ENCODE results near the gene PSMB11. TPM values are rescaled to one million over a fixed set of nuclear protein-coding genes. Genes with fewer than 3 reads are reported as not detected.
A peak's percentile ranks its signal among the peaks of the same experiment; 100 is the strongest.

PSMB11 gene
- total RNA-seq, 1 donor from 2014 or later, result not detected

DNA sequence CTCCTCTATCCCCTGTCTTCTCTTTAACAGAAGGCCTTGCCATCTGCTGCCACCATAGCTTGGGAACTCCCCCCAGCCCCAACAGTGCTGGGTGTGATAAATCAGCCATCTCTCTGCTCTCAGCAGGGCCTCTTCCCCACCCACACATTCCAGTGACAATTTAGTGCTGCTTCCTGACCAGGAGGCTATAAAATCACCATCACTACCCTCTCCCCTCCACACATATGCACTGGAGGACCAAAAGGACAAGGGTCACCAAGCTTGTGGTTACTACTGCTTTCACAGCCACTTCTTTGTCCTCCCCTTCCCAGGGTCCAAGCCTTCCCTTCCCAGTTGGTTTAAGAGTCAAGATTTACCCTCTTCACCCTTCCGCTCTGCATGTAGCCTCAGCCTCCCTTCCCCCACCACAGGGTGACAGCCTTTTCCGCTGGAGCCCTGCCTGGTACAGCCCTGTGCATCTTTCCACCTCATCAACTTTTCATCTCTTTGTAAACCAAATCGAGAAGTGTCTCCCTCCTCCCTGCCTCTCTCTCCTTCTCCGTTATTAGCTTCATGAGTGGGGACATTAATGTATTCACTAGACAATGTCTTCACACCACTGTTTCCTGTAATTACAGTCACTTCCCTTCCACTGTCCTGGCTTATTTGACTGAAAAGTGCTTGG lies 16.7 kb upstream of the PSMB11 start:
- Histone ChIP-seq H3K36me3 (ENCODE audit: control insufficient read depth in 3 of 3, insufficient read depth in 3 of 3, low read length in 3 of 3) (peaks cover 19 to 26% (median 23%) of the 10 kb centered on the region in 3 donors), H3K27ac (ENCODE audit: low read depth, low read length) (no peak overlapping the region), H3K4me3 (ENCODE audit: low read length in 3 of 3) (no peak overlapping the region), H3K9me3 (ENCODE audit: control insufficient read depth in 3 of 3, low read length in 3 of 3) (no peaks in the 10 kb centered on the region), H3K4me1 (ENCODE audit: control insufficient read depth in 3 of 3, insufficient read depth in 3 of 3, low read length in 3 of 3) (peaks cover 0 to 6% (median 4%) of the 10 kb centered on the region in 3 donors), H3K9ac (ENCODE audit: low read depth in 1 of 3, low read length in 3 of 3) (no peak overlapping the region), H3K27me3 (ENCODE audit: control insufficient read depth in 3 of 3, insufficient read depth in 3 of 3, low read length in 3 of 3) (no peaks in the 10 kb centered on the region)

DNA sequence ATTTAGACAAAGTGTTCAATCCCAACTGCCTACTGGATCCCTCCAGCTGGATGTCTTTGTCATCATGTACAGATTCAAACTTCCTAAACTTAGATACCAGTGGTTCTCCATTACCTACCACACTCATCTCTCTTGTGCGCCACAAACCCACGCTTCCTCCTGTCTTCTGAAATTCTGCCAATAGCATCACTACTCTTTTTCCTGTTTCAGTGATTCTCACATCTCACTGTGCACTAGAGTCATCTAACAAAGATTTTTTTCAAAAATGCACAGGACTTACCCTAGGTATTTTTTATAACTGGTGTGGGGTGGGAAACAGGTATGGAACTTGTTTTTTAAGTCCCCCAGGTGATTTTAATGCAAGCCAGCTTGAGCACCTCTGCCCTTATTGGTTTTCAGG lies 13.2 kb upstream of the PSMB11 start:
- Histone ChIP-seq H3K4me1 (ENCODE audit: control insufficient read depth in 3 of 3, insufficient read depth in 3 of 3, low read length in 3 of 3) (peaks cover 7 to 14% (median 13%) of the 10 kb centered on the region in 3 donors), H3K27me3 (ENCODE audit: control insufficient read depth in 3 of 3, insufficient read depth in 3 of 3, low read length in 3 of 3) (no peaks in the 10 kb centered on the region), H3K9me3 (ENCODE audit: control insufficient read depth in 3 of 3, low read length in 3 of 3) (no peaks in the 10 kb centered on the region), H3K36me3 (ENCODE audit: control insufficient read depth in 3 of 3, insufficient read depth in 3 of 3, low read length in 3 of 3) (peaks cover 39 to 41% (median 39%) of the 10 kb centered on the region in 3 donors), H3K27ac (ENCODE audit: low read depth, low read length) (no peak overlapping the region), H3K9ac (ENCODE audit: low read depth in 1 of 3, low read length in 3 of 3) (no peak overlapping the region), H3K4me3 (ENCODE audit: low read length in 3 of 3) (no peak overlapping the region)

DNA sequence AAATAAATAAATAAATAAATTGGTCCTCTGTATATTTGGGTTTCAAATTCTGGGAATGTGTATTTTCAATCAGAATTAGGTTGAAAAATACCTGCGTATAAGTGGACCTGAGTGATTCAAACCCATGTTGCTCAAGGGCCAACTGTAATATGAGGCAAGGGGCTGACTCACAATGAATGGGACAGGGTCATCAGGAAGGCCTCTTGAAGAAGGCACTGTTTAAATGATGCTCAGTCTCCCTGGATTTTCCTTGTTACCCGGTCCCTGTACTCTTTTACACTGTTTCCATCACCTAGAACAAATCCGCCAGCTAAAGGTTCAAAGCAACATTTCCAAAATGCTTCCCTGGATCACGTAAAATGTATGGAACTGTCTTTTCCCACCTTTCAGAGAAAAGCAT lies 11.1 kb upstream of the PSMB11 start:
- Histone ChIP-seq H3K4me3 (ENCODE audit: low read length in 3 of 3) (no peak overlapping the region), H3K27me3 (ENCODE audit: control insufficient read depth in 3 of 3, insufficient read depth in 3 of 3, low read length in 3 of 3) (no peaks in the 10 kb centered on the region), H3K9ac (ENCODE audit: low read depth in 1 of 3, low read length in 3 of 3) (no peak overlapping the region), H3K9me3 (ENCODE audit: control insufficient read depth in 3 of 3, low read length in 3 of 3) (no peaks in the 10 kb centered on the region), H3K27ac (ENCODE audit: low read depth, low read length) (no peak overlapping the region), H3K4me1 (ENCODE audit: control insufficient read depth in 3 of 3, insufficient read depth in 3 of 3, low read length in 3 of 3) (peaks cover 10 to 27% (median 21%) of the 10 kb centered on the region in 3 donors), H3K36me3 (ENCODE audit: control insufficient read depth in 3 of 3, insufficient read depth in 3 of 3, low read length in 3 of 3) (peaks cover 28 to 29% (median 28%) of the 10 kb centered on the region in 3 donors)

DNA sequence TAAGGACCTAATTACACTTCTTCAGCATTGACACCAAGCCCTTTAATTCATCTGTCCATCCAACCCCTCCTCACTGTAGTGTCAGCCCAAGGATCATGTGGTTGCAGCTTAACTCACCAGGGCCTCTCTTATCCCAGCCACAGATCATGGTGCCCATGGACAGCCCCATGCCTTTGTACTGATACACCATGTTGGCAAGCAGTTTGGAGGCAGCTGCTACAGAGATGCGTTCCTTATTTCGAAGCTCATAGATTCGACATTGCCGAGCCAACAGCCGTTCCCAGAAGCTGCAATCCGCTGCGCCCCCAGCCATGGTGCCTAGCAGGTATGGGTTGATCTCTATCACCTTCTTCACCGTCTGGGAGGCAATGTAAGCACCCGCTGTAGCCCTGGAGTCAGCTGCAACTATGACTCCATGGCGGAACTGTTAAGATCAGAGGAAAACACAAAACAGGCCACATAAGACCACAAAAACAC lies 8.7 kb upstream of the PSMB11 start:
- H3K27ac ChIP-seq (ENCODE audit: low read depth, low read length), result no peak overlapping the region
- peak overlapping the region; percentile 54 to 97 (median 89) for H3K4me3 ChIP-seq (ENCODE audit: low read length in 3 of 3)

DNA sequence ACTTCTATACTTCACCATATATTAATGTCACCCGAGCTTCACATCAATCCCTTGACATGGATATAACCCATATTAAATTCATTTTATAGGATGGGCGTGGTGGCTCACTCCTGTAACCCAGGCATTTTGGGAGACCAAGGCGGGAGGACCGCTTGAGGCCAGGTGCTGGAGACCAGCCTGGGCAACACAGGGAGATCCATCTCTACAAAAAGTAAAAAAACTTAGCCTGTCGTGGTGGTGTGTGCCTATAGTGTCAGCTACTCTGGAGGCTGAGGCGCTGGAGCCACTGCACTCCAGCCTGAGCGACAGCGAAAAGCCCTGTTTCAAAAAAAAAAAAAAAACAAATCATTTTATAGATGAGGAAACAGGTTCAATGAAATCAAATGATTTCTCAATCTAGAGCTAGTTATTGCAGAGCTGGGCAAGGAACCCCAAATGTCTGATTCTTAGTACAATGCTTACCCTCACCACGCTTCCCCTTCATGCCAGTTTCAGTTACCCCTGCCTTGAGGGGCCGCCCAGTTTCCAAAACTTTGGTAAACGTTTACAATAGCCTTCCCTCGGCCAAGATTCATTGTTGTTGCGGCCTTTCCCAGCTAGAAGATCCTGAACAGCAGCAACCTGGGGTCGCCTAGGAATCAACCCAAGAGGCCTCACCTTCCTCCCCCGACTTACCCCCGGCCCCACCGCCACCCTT lies 8.1 kb upstream of the PSMB11 start:
- Histone ChIP-seq H3K27me3 (ENCODE audit: control insufficient read depth in 3 of 3, insufficient read depth in 3 of 3, low read length in 3 of 3) (no peaks in the 10 kb centered on the region), H3K36me3 (ENCODE audit: control insufficient read depth in 3 of 3, insufficient read depth in 3 of 3, low read length in 3 of 3) (peaks cover 17 to 23% (median 18%) of the 10 kb centered on the region in 3 donors), H3K4me1 (ENCODE audit: control insufficient read depth in 3 of 3, insufficient read depth in 3 of 3, low read length in 3 of 3) (peaks cover 10 to 24% (median 21%) of the 10 kb centered on the region in 3 donors), H3K4me3 (ENCODE audit: low read length in 3 of 3) (peak overlapping the region; percentile 89 to 97 (median 97)), H3K9ac (ENCODE audit: low read depth in 1 of 3, low read length in 3 of 3) (peak overlapping the region; percentile 98 to 99 (median 99)), H3K27ac (ENCODE audit: low read depth, low read length) (peak overlapping the region; percentile 98), H3K9me3 (ENCODE audit: control insufficient read depth in 3 of 3, low read length in 3 of 3) (no peaks in the 10 kb centered on the region)

More for the DNA sequence above, 8.7 kb upstream of the PSMB11 start:
- Histone ChIP-seq H3K27me3 (ENCODE audit: control insufficient read depth in 3 of 3, insufficient read depth in 3 of 3, low read length in 3 of 3) (no peaks in the 10 kb centered on the region), H3K9me3 (ENCODE audit: control insufficient read depth in 3 of 3, low read length in 3 of 3) (no peaks in the 10 kb centered on the region), H3K36me3 (ENCODE audit: control insufficient read depth in 3 of 3, insufficient read depth in 3 of 3, low read length in 3 of 3) (peaks cover 21 to 26% (median 24%) of the 10 kb centered on the region in 3 donors), H3K4me1 (ENCODE audit: control insufficient read depth in 3 of 3, insufficient read depth in 3 of 3, low read length in 3 of 3) (peaks cover 10 to 24% (median 21%) of the 10 kb centered on the region in 3 donors), H3K9ac (ENCODE audit: low read depth in 1 of 3, low read length in 3 of 3) (peak overlapping the region in 2 of 3 donors; percentile 98 to 99)

DNA sequence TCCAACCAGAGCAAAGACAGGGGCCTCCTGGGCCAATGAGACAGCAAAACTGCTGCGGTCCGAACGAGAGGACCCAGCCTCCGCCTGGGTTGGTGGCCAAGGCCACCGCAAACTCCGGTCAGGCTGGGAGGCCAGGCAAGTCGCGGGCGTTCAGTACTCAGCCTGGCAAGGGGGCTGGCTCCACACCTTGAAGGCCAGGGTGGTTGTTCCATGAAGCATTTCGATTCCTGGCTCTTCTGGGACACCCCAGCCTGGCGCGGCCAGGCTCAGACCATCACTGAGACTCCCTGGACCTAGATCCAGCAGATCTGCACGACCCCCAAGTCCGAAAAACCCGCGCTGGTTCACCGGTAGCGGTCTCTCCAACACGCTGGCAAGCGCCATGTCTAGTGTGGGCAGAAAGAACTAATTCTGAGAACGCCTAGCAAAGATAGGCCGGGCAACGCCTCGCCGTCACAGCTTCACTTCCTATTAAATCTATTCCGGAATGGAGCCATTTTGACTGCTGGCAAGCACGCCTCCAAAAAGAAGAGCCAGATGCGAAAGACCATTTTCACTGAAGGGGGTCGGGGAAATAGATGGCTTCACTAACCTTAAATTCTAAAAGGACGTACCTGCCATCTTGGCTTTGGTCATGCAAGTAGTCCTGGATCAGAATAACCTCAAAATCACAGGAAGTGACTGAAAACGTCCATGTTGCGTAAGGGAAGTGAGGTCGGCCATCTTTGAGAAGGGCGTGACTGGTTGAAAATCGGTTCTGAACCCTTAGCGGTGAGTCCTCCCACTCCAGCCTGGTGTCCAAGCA lies 7.3 kb upstream of the PSMB11 start, which contains the start of gene PSMB5:
Gene PSMB5 (minus strand): TSS at position 403 of the 805 bp plus-strand sequence. CDS start 19 bp downstream, at position 384.
- H3K4me3 ChIP-seq (ENCODE audit: low read length in 3 of 3), result peak within 1 kb of the TSS; percentile 89 to 97 (median 97)
- H3K27ac ChIP-seq (ENCODE audit: low read depth, low read length), result peak within 1 kb of the TSS; percentile 98
- H3K9ac ChIP-seq (ENCODE audit: low read depth in 1 of 3, low read length in 3 of 3), result peak within 1 kb of the TSS; percentile 98 to 99 (median 99)
- H3K4me1 ChIP-seq (ENCODE audit: control insufficient read depth in 3 of 3, insufficient read depth in 3 of 3, low read length in 3 of 3), result peaks cover 10 to 21% (median 17%) of the 10 kb centered on the region in 3 donors
- H3K27me3 ChIP-seq (ENCODE audit: control insufficient read depth in 3 of 3, insufficient read depth in 3 of 3, low read length in 3 of 3), result no peaks in the 10 kb centered on the region
- H3K9me3 ChIP-seq (ENCODE audit: control insufficient read depth in 3 of 3, low read length in 3 of 3), result no peaks in the 10 kb centered on the region
- peaks cover 15 to 20% (median 17%) of the 10 kb centered on the region in 3 donors for H3K36me3 ChIP-seq (ENCODE audit: control insufficient read depth in 3 of 3, insufficient read depth in 3 of 3, low read length in 3 of 3)

DNA sequence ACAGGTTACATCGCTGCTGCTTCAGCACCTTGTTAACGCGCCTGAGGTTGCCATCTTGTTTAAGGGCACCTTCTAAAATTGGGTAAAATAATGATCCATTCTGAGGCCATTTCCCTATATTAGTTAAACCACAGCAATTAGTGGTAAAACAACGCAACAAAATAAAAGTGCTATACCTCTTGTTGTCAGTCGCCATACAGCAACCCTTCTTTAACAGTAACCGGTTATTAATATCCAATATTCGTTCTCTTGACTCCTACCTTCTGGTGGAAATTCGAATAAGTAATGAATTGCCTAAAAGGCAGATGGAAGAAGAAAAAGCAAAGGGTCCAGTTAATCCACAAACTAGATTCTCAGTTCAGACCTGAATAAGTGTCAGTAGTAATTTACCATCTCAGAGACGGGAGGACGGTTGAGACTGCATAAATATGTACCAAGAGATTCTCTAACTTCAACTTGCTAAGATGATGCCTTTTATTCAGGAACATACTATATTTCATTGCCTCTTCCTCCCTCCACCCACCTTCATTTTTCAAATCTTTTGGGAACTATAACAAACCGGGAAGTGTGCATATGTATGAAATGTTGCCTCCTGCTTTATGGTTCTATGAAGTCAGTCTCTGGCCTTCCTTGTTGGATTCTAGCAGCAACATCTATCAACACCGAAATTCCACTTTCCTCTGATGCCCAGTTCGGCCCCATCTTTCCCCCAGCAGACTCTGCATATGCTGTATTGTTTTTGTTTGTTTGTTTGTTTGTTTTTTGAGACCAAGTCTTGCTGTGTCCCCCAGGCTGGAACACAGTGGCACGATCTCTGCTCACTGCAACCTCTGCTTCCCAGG lies 6.5 kb upstream of the PSMB11 start:
- peaks cover 15 to 18% (median 15%) of the 10 kb centered on the region in 3 donors for H3K36me3 ChIP-seq (ENCODE audit: control insufficient read depth in 3 of 3, insufficient read depth in 3 of 3, low read length in 3 of 3)
- no peaks in the 10 kb centered on the region for H3K9me3 ChIP-seq (ENCODE audit: control insufficient read depth in 3 of 3, low read length in 3 of 3)
- peak overlapping the region; percentile 98 for H3K27ac ChIP-seq (ENCODE audit: low read depth, low read length)
- H3K4me1 ChIP-seq (ENCODE audit: control insufficient read depth in 3 of 3, insufficient read depth in 3 of 3, low read length in 3 of 3), result peaks cover 10 to 21% (median 17%) of the 10 kb centered on the region in 3 donors
- H3K4me3 ChIP-seq (ENCODE audit: low read length in 3 of 3), result peak overlapping the region; percentile 89 to 97 (median 97)
- H3K27me3 ChIP-seq (ENCODE audit: control insufficient read depth in 3 of 3, insufficient read depth in 3 of 3, low read length in 3 of 3), result no peaks in the 10 kb centered on the region
- peak overlapping the region; percentile 98 to 99 (median 99) for H3K9ac ChIP-seq (ENCODE audit: low read depth in 1 of 3, low read length in 3 of 3)

DNA sequence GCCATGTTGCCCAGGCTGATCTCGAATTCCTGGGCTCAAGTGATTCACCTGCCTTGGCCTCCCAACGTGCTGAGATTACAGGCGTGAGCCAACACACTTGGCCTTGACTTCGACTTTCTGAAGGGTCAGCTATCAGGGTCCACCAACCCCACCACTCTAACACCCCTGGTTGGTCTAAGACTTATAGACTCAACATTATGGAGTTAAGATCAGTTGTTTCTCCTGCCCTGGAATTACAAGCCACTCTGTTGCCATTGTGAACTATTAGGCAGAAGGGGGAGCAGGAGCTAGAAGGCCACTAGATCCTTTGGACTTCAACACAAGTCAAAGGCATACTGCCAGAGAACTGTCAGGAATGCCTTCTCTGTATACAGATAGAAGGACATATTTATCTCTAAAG lies 1.9 kb upstream of the PSMB11 start:
- H3K9ac ChIP-seq (ENCODE audit: low read depth in 1 of 3, low read length in 3 of 3), result no peak overlapping the region
- H3K36me3 ChIP-seq (ENCODE audit: control insufficient read depth in 3 of 3, insufficient read depth in 3 of 3, low read length in 3 of 3), result no peaks in the 10 kb centered on the region
- no peak overlapping the region for H3K27ac ChIP-seq (ENCODE audit: low read depth, low read length)
- H3K27me3 ChIP-seq (ENCODE audit: control insufficient read depth in 3 of 3, insufficient read depth in 3 of 3, low read length in 3 of 3), result no peaks in the 10 kb centered on the region
- H3K4me3 ChIP-seq (ENCODE audit: low read length in 3 of 3), result no peak overlapping the region
- H3K9me3 ChIP-seq (ENCODE audit: control insufficient read depth in 3 of 3, low read length in 3 of 3), result no peaks in the 10 kb centered on the region
- H3K4me1 ChIP-seq (ENCODE audit: control insufficient read depth in 3 of 3, insufficient read depth in 3 of 3, low read length in 3 of 3), result peaks cover 0 to 5% (median 3%) of the 10 kb centered on the region in 3 donors

DNA sequence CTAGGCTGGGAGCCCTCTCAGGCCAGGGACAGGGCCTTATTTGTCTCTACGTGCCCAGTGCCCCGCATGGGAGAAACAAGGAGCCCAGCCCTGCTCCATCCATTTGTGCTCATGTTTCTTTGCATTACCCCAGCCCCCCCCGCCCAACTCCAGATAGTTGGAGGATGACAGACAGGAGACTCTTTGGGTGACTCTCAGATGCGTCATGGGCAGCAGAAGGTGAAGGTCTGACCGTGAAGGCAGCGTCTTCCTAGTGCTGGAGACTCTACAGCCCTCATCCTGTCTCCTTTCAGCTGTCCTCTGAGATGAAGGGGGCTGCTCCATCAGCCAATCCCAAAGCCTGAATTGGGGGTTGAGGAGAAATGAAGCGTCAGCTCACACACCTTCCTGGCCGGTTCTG lies 283 bp upstream of the PSMB11 start:
- H3K4me1 ChIP-seq (ENCODE audit: control insufficient read depth in 3 of 3, insufficient read depth in 3 of 3, low read length in 3 of 3), result peaks cover 0 to 9% (median 3%) of the 10 kb centered on the region in 3 donors
- H3K27ac ChIP-seq (ENCODE audit: low read depth, low read length), result no peak overlapping the region
- H3K27me3 ChIP-seq (ENCODE audit: control insufficient read depth in 3 of 3, insufficient read depth in 3 of 3, low read length in 3 of 3), result no peaks in the 10 kb centered on the region
- H3K9ac ChIP-seq (ENCODE audit: low read depth in 1 of 3, low read length in 3 of 3), result no peak overlapping the region
- no peak overlapping the region for H3K4me3 ChIP-seq (ENCODE audit: low read length in 3 of 3)
- H3K36me3 ChIP-seq (ENCODE audit: control insufficient read depth in 3 of 3, insufficient read depth in 3 of 3, low read length in 3 of 3), result no peaks in the 10 kb centered on the region
- no peaks in the 10 kb centered on the region for H3K9me3 ChIP-seq (ENCODE audit: control insufficient read depth in 3 of 3, low read length in 3 of 3)

All from skeletal muscle tissue (tissue), 4 donors.